Measurements from ENCODE around the gene FOXN4. TPM values are rescaled to one million over a fixed set of nuclear protein-coding genes. Genes with fewer than 3 reads are reported as not detected.

Gene FOXN4
- total RNA-seq, 1 donor from 2014 or later = not detected

DNA sequence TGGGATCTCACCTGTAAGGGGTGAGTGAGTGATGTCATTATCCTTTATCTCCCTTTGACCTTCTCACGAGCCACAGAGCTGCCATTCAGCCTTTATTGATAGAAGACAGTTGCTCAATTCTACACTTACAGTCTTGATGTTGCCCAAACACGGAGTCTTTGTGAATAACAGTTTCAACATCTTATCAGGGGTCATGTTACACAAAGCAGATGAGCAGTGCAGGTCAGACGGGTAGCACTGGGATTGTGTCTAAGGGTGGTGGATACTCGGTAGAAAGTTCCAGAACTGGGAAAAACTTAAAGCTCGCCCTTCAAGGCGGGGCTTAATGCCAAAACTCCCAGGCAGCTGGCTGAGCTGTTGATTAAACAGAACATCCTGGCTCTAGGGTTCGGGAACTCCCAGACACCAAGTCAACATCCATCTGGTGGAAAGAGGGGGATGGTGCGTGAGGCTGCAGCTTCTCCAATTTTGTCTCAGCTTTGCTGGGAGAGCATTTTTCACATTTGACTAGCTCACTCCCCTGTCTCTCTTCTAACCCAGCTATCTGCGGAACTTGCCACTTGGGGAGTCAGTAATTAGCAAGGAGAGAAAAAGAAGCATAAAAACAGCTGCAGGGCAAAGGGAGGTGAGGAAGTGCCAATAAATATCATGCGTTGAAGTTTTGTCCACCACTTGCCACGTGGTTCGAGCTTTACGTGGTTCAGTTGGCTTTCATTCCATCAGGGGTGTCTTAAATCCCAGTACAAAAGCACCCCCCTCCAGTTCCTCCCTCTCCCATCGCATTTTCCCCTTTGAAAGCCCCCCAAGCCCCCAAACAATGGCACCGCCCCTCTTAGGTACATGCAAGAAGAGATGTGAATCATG, 31.0 kb downstream of the FOXN4 start:
- Mint-ChIP-seq H3K4me1 (ENCODE audit: low read depth) (peaks cover 6% of the 10 kb centered on the region), H3K36me3 (ENCODE audit: low read depth) (no peaks in the 10 kb centered on the region)

GRCh38 chr12:109277255-109277898, 31.7 kb downstream of the FOXN4 start:
- TF ChIP-seq CTCF (IDR thresholded peaks at IDR 0.05) = no peak
- Mint-ChIP-seq H3K36me3 (ENCODE audit: low read depth) (no peaks in the 10 kb centered on the region), H3K27me3 (ENCODE audit: low read depth) (peaks cover 23% of the 10 kb centered on the region), H3K4me3 (ENCODE audit: unreplicated experiment) (no peak overlapping the region), H3K9me3 (ENCODE audit: low read depth) (no peaks in the 10 kb centered on the region), H3K4me1 (ENCODE audit: low read depth) (peaks cover 6% of the 10 kb centered on the region), H3K27ac (ENCODE audit: unreplicated experiment) (no peak overlapping the region)
- no peak for DNase-seq (ENCODE audit: low spot score)

More for the DNA sequence above, 31.0 kb downstream of the FOXN4 start:
- no peak for DNase-seq (ENCODE audit: low spot score)
- no peak for TF ChIP-seq CTCF (IDR thresholded peaks at IDR 0.05)
- no peak overlapping the region for H3K27ac Mint-ChIP-seq (ENCODE audit: unreplicated experiment)
- no peak overlapping the region for H3K4me3 Mint-ChIP-seq (ENCODE audit: unreplicated experiment)
- peaks cover 20% of the 10 kb centered on the region for H3K27me3 Mint-ChIP-seq (ENCODE audit: low read depth)
- no peaks in the 10 kb centered on the region for H3K9me3 Mint-ChIP-seq (ENCODE audit: low read depth)

DNA sequence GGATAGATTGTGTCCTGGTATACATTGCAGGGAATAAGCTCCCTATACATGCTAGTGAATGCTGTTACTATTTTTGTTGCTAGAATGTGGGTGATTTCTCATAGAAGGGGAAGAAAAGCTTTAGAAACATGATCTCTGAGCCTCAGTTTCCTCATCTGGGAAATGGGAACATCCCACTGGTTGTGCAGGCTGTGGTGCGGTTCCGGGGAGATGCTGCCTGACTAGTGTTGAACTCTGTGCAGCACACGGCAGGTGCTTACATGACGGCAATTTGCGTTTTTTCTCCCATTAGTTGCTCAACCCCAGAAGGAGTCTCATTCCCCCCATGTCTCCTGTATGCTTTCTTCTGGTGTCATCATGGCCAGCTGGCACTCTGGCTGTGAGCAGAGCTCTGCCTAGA, 32.9 kb downstream of the FOXN4 start:
- TF ChIP-seq CTCF (IDR thresholded peaks at IDR 0.05) = no peak
- H3K36me3 Mint-ChIP-seq (ENCODE audit: low read depth) = no peaks in the 10 kb centered on the region
- H3K4me3 Mint-ChIP-seq (ENCODE audit: unreplicated experiment) = no peak overlapping the region
- peaks cover 22% of the 10 kb centered on the region for H3K27me3 Mint-ChIP-seq (ENCODE audit: low read depth)
- H3K27ac Mint-ChIP-seq (ENCODE audit: unreplicated experiment) = no peak overlapping the region
- no peak for DNase-seq (ENCODE audit: low spot score)
- H3K4me1 Mint-ChIP-seq (ENCODE audit: low read depth) = peaks cover 6% of the 10 kb centered on the region
- no peaks in the 10 kb centered on the region for H3K9me3 Mint-ChIP-seq (ENCODE audit: low read depth)

DNA sequence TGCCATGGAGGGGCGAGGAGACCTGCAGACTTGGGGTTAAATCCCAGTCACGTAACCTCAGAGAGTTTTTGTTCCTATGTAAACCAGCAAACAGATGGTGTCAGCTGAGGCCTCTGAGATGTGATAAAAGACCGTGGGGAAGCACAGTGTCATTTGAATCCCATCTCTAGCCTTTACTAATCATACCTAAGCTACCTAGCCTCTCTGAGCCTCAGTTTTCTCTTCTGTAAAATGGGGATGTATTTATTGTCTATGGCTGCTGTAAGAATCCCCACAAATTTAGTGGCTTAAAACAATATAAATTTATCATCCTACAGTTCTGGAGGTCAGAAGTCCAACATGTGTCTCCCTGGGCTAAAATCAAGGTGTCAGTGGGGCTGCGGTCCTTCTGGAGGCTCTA, 33.9 kb downstream of the FOXN4 start:
- peaks cover 6% of the 10 kb centered on the region for H3K4me1 Mint-ChIP-seq (ENCODE audit: low read depth)
- H3K27ac Mint-ChIP-seq (ENCODE audit: unreplicated experiment) = no peak overlapping the region
- no peak for TF ChIP-seq CTCF (IDR thresholded peaks at IDR 0.05)
- no peak overlapping the region for H3K4me3 Mint-ChIP-seq (ENCODE audit: unreplicated experiment)
- H3K9me3 Mint-ChIP-seq (ENCODE audit: low read depth) = peaks cover 5% of the 10 kb centered on the region
- H3K36me3 Mint-ChIP-seq (ENCODE audit: low read depth) = peaks cover 1% of the 10 kb centered on the region
- H3K27me3 Mint-ChIP-seq (ENCODE audit: low read depth) = peaks cover 22% of the 10 kb centered on the region
- no peak for DNase-seq (ENCODE audit: low spot score)

GRCh38 chr12:109274381-109274780, 34.7 kb downstream of the FOXN4 start:
- Mint-ChIP-seq H3K4me1 (ENCODE audit: low read depth) (peaks cover 6% of the 10 kb centered on the region), H3K27ac (ENCODE audit: unreplicated experiment) (no peak overlapping the region), H3K4me3 (ENCODE audit: unreplicated experiment) (no peak overlapping the region), H3K36me3 (ENCODE audit: low read depth) (peaks cover 1% of the 10 kb centered on the region), H3K27me3 (ENCODE audit: low read depth) (peaks cover 22% of the 10 kb centered on the region), H3K9me3 (ENCODE audit: low read depth) (peaks cover 8% of the 10 kb centered on the region)
- no peak for DNase-seq (ENCODE audit: low spot score)
- TF ChIP-seq CTCF (IDR thresholded peaks at IDR 0.05) = no peak
